GM12872 (cell line): Measurements from ENCODE around the gene PLB1.

Experiments used
- TF ChIP-seq, protein P1 (sequence below): IDR thresholded peaks from 3 replicates; pipeline ENCODE4 v1.5.1; 2011; ENCODE audit warnings: low read depth, mild to moderate bottlenecking, low read length, moderate library complexity; ENCODE audit not compliant: insufficient read depth

Gene PLB1

GRCh38 chr2:28591711-28592335, 96.0 kb downstream of the PLB1 start:
- TF ChIP-seq, protein P1, sequence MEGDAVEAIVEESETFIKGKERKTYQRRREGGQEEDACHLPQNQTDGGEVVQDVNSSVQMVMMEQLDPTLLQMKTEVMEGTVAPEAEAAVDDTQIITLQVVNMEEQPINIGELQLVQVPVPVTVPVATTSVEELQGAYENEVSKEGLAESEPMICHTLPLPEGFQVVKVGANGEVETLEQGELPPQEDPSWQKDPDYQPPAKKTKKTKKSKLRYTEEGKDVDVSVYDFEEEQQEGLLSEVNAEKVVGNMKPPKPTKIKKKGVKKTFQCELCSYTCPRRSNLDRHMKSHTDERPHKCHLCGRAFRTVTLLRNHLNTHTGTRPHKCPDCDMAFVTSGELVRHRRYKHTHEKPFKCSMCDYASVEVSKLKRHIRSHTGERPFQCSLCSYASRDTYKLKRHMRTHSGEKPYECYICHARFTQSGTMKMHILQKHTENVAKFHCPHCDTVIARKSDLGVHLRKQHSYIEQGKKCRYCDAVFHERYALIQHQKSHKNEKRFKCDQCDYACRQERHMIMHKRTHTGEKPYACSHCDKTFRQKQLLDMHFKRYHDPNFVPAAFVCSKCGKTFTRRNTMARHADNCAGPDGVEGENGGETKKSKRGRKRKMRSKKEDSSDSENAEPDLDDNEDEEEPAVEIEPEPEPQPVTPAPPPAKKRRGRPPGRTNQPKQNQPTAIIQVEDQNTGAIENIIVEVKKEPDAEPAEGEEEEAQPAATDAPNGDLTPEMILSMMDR = no peak

GRCh38 chr2:28592481-28592880, 96.6 kb downstream of the PLB1 start:
- TF ChIP-seq, protein P1 = no peak

DNA sequence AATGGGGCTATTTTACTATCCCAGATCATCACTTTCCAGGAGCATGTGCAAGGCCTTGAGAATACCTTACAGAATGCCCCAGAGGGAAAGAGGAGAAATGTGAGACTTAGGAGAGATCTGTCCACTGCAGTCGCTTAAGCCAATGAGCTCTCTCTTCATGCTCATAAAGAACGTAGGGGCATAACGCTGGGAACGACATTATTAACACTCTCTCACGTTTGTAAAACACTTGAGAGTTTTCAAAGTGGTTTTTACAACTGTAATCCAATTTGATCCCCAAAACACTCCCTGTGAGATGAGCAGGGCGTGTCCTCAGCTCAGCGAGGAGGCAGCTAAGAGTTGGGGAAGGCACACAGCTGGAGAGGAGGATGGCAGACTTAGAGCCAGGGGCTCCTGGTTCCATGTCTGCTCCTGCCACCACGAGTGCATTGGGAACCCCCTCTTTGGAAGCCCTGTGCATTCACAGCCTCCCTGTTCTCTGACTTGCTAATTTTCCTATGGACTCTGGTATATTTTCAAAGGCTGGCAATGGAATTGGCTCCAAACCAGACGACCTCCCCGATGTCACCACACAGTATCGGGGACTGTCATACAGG, 97.4 kb downstream of the PLB1 start:
- TF ChIP-seq, protein P1 = no peak

- TF ChIP-seq, protein P1 = no peak
Observed at GRCh38 chr2:28594000-28594331, 98.1 kb downstream of the PLB1 start.

GRCh38 chr2:28594332-28595108, 98.7 kb downstream of the PLB1 start:
- TF ChIP-seq, protein P1 = peak; percentile 75

DNA sequence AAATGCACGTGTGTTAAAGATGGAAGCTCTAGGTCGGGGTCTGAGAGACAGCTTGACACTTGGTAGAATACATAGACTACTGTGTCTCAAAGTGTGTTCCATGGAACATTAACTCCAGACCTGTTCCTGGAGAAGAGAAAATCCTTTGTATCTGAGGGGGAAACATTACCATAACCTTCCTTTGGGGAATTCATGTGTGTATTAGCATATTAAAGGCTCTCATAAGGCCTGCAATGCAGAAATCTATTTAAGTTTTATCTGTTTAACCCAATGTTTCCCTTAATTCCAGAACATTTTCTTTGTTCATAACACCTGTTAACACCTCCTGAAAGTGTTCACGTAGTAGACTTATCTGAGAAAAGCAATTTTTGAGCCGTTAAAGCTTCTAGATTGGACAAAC, 99.5 kb downstream of the PLB1 start:
- TF ChIP-seq, protein P1 = no peak

DNA sequence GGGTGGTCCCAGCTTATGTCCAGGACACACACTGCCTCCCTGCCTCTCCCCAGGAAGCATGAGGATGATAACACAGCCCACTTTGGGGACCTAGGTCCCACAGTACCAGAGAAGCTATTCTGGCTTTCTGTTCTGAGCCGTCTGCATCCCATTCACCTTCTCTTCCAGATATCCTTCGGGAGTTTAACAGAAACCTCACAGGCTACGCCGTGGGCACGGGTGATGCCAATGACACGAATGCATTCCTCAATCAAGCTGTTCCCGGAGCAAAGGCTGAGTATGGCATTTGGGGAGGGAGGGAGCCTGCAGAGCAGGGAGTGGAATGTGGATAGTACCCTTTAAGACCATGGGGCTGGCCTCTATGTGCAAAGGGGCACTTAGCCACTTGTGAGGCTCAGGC, 102.6 kb downstream of the PLB1 start:
- TF ChIP-seq, protein P1 = no peak
